Peyer's patch (tissue), 4 donors: Measurements from ENCODE around the gene TMEM109.

Source experiments
- CTCF ChIP-seq, 6 experiments: fragments of 450-650 bp in 4 of 6; fragments of 200-600 bp in 2 of 6; sonication (generic) in 1 of 6; IDR thresholded peaks; one replicate each; pipeline ENCODE4 v1.5.1; 2017 to 2019; ENCODE audit warnings: antibody characterized with exemption in 6 of 6, mild to moderate bottlenecking in 3 of 6, moderate library complexity in 1 of 6
- POLR2A ChIP-seq, 2 donors: fragments of 450-650 bp; IDR thresholded peaks; one replicate each; pipeline ENCODE4 v1.5.1; 2017; ENCODE audit warnings: antibody characterized with exemption in 2 of 2, mild to moderate bottlenecking in 2 of 2, moderate library complexity in 2 of 2

- TF ChIP-seq CTCF (IDR thresholded peaks at IDR 0.05) (no peak), POLR2A (IDR thresholded peaks at IDR 0.05) (no peak)
These were observed 44.5 kb upstream of the TMEM109 start for GRCh38 chr11:60869451-60869825.
